GM21367 (cell line): ENCODE data around the gene LYPD6B.

Experiments
- ATAC-seq: cut with Tn5 transposase; IDR thresholded peaks from one replicate; pipeline ENCODE4 v1.9.1; 2021; ENCODE audit not compliant: unreplicated experiment

Gene LYPD6B

GRCh38 chr2:149155196-149155969 is 116.9 kb downstream of the LYPD6B start:
- ATAC-seq: no peak

- no peak for ATAC-seq
These were observed 117.5 kb downstream of the LYPD6B start for GRCh38 chr2:149155988-149156387.

GRCh38 chr2:149156971-149157740 is 118.7 kb downstream of the LYPD6B start:
- no peak for ATAC-seq

GRCh38 chr2:149158957-149159356 is 120.5 kb downstream of the LYPD6B start:
- no peak for ATAC-seq

GRCh38 chr2:149160195-149160594 is 121.7 kb downstream of the LYPD6B start:
- ATAC-seq: no peak

GRCh38 chr2:149160701-149161217 is 122.3 kb downstream of the LYPD6B start:
- ATAC-seq: peak; percentile 92

- no peak for ATAC-seq
These were observed 123.2 kb downstream of the LYPD6B start for GRCh38 chr2:149161481-149162225.

- ATAC-seq: no peak
These were observed 125.8 kb downstream of the LYPD6B start for GRCh38 chr2:149164296-149164695.

- no peak for ATAC-seq
These were observed 126.3 kb downstream of the LYPD6B start for GRCh38 chr2:149164827-149165226.

- ATAC-seq: peak; percentile 55
These were observed 128.7 kb downstream of the LYPD6B start for GRCh38 chr2:149167001-149167780.

- no peak for ATAC-seq
These were observed 129.4 kb downstream of the LYPD6B start for GRCh38 chr2:149167941-149168340.

- ATAC-seq: no peak
These were observed 131.2 kb downstream of the LYPD6B start for GRCh38 chr2:149169656-149170055.

- ATAC-seq: no peak
These were observed 131.7 kb downstream of the LYPD6B start for GRCh38 chr2:149170156-149170555.

- no peak for ATAC-seq
These were observed 132.4 kb downstream of the LYPD6B start for GRCh38 chr2:149170911-149171310.

GRCh38 chr2:149173220-149173619 is 134.7 kb downstream of the LYPD6B start:
- no peak for ATAC-seq

- ATAC-seq: no peak
These were observed 137.5 kb downstream of the LYPD6B start for GRCh38 chr2:149175956-149176355.

GRCh38 chr2:149178612-149179011 is 140.1 kb downstream of the LYPD6B start:
- ATAC-seq: no peak

GRCh38 chr2:149180226-149180875 is 141.9 kb downstream of the LYPD6B start:
- no peak for ATAC-seq

GRCh38 chr2:149183187-149183586 is 144.7 kb downstream of the LYPD6B start:
- no peak for ATAC-seq

- ATAC-seq: no peak
These were observed 146.5 kb downstream of the LYPD6B start for GRCh38 chr2:149184991-149185390.
